ENCODE results near the gene CCDC178. TPM values are rescaled to one million over a fixed set of nuclear protein-coding genes. Genes with fewer than 3 reads are reported as not detected.

Gene CCDC178
- total RNA-seq, 1 experiment from 2014 or later: not detected

GRCh38 chr18:32891130-32891529 lies 549.4 kb downstream of the CCDC178 start:
- Histone ChIP-seq H3K9me2 (ENCODE audit: insufficient read depth) (no peaks in the 10 kb centered on the region), H3K9ac (ENCODE audit: low read length) (no peak overlapping the region), H3K9me3 (ENCODE audit: control insufficient read depth in 1 of 2, insufficient read depth in 1 of 2, low read depth in 1 of 2, low read length in 2 of 2) (no peaks in the 10 kb centered on the region; a peak in 1 of 4 replicates), H4K20me1 (ENCODE audit: insufficient read depth) (no peaks in the 10 kb centered on the region), H2AFZ (ENCODE audit: low read depth, low read length, poor library complexity, severe bottlenecking) (no peak overlapping the region), H3K4me2 (ENCODE audit: low read length) (no peak overlapping the region), H3K27ac (ENCODE audit: low read depth, low read length) (no peak overlapping the region), H3K79me2 (ENCODE audit: insufficient read depth, low read length) (no peaks in the 10 kb centered on the region), H3K27me3 (ENCODE audit: insufficient read depth, low read length) (no peaks in the 10 kb centered on the region), H3K4me1 (ENCODE audit: control insufficient read depth in 1 of 2, insufficient read depth in 2 of 2, low read length in 2 of 2) (no peaks in the 10 kb centered on the region), H3K36me3 (ENCODE audit: control insufficient read depth in 1 of 2, insufficient read depth in 2 of 2, low read length in 2 of 2) (no peaks in the 10 kb centered on the region), H3K4me3 (replicated peaks in 1 of 2; ENCODE audit: low read depth in 1 of 2, low read length in 2 of 2) (no peak overlapping the region)
- no peak for TF ChIP-seq ZBTB33 (IDR thresholded peaks at IDR 0.05; ENCODE audit: extremely low read depth, insufficient replicate concordance, low read length)
- no peak for TF ChIP-seq ATF3 (IDR thresholded peaks at IDR 0.05)
- no peak for TF ChIP-seq FOSL1 (IDR thresholded peaks at IDR 0.05; ENCODE audit: low read depth)
- no peak for TF ChIP-seq SRF (IDR thresholded peaks at IDR 0.05; ENCODE audit: low read depth)
- TF ChIP-seq CBX3 (IDR thresholded peaks at IDR 0.05; ENCODE audit: low read depth): no peak
- no peak for TF ChIP-seq EZH2phosphoT487 (IDR thresholded peaks at IDR 0.05; ENCODE audit: borderline replicate concordance)
- no peak for TF ChIP-seq EGR1 (IDR thresholded peaks at IDR 0.05; ENCODE audit: low read depth)
- TF ChIP-seq CTCF (IDR thresholded peaks at IDR 0.05 in 2 of 3, conservative IDR thresholded peaks at IDR 0.05 in 1 of 3; ENCODE audit: borderline replicate concordance in 1 of 3, insufficient read depth in 1 of 3, low read depth in 2 of 3, low read length in 2 of 3): no peak
- DNase-seq (ENCODE audit: low read depth, low spot score) (no peak), ATAC-seq (no peak)
- CTCF ChIA-PET: no interaction called here
- no TSS peak for BruUV-seq (replicated peaks)
- intact Hi-C loops (cut with micrococcal nuclease): no loop called here
- RAD21 ChIA-PET (ENCODE audit: low non-redundant PET in 1 of 2, low total read pairs in 2 of 2, uncharacterized antibody in 2 of 2, unreplicated experiment in 2 of 2): no interaction called here
- POLR2A ChIA-PET: no interaction called here

Data from HCT116 (cell line).